Ectodermal cell (in vitro differentiated cells): ENCODE measurements around the gene VPS39.

Source experiments
- H3K27ac ChIP-seq: 2 replicates; pipeline ENCODE4 v1.7.0; 2013; ENCODE audit warnings: mild to moderate bottlenecking, low read depth, low read length; ENCODE audit not compliant: insufficient read depth, poor library complexity, severe bottlenecking
- H3K27me3 ChIP-seq: 2 replicates; pipeline ENCODE4 v1.7.0; 2013; ENCODE audit warnings: mild to moderate bottlenecking, low read length; ENCODE audit not compliant: insufficient read depth, control insufficient read depth, poor library complexity, severe bottlenecking
- H3K36me3 ChIP-seq: one replicate; pipeline ENCODE4 v1.7.0; 2013; ENCODE audit warnings: low read length; ENCODE audit not compliant: control insufficient read depth, insufficient read depth
- H3K4me1 ChIP-seq: one replicate; pipeline ENCODE4 v1.7.0; 2013; ENCODE audit warnings: low read length; ENCODE audit not compliant: control insufficient read depth, insufficient read depth
- H3K4me3 ChIP-seq: 2 replicates; pipeline ENCODE4 v1.7.0; 2013; ENCODE audit warnings: low read depth, low read length, control low read depth; ENCODE audit not compliant: insufficient read depth
- H3K9me3 ChIP-seq: 2 replicates; pipeline ENCODE4 v1.7.0; 2013; ENCODE audit warnings: mild to moderate bottlenecking, low read length, moderate library complexity; ENCODE audit not compliant: control insufficient read depth
- WGBS, 2 experiments: methylation state at CpG; one replicate each; pipeline ENCODE4 v1.1.7; 2013; ENCODE audit warnings: missing lambda C conversion rate in 2 of 2; 5-methylcytosine and 5-hydroxymethylcytosine counted together

Gene VPS39

DNA sequence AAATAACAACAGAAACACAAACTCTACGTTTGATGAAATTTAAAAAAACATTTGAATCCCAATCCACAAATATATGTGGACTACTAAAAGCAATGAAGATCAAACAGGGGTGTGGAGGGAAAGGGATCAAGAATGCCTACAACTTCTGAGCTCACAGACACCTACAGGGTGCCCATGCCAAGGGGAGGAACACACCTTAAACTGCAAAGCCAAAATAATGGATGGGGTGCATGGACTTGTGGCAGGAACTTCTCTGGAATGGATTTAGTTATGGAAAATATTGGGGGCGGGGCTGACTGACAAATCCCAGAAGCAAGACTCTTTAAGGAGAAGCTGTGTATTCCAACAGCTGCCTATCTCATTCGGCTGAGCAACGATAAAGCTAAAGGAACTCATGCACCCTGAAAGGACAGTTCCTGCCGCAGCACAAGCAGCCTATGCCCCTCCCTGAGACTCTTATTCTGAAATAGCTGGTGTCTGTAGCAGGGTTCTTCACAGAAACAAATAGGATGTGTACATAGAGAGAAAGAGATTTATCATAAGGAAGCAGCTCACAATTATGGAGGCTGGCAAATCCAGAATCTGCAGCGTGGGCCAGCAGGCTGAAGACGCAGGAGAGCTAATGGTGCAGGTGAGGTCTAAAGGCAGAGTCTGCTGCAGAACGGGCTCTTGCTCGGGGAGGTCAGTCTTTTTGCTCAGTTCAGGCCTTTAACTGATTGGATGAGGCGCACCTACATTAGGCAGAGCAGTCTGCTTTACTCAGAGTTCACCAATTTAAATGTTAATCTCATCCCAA lies 89.3 kb downstream of the VPS39 start:
- 53 to 58% methylated on average over 9 to 10 of the region's 10 CpGs for WGBS, 2 experiments
- no peak overlapping the region for H3K4me3 ChIP-seq
- H3K9me3 ChIP-seq = no peaks in the 10 kb centered on the region
- no peak overlapping the region for H3K27ac ChIP-seq
- H3K27me3 ChIP-seq = no peaks in the 10 kb centered on the region
- H3K36me3 ChIP-seq = no peaks in the 10 kb centered on the region
- peaks cover 3% of the 10 kb centered on the region for H3K4me1 ChIP-seq

DNA sequence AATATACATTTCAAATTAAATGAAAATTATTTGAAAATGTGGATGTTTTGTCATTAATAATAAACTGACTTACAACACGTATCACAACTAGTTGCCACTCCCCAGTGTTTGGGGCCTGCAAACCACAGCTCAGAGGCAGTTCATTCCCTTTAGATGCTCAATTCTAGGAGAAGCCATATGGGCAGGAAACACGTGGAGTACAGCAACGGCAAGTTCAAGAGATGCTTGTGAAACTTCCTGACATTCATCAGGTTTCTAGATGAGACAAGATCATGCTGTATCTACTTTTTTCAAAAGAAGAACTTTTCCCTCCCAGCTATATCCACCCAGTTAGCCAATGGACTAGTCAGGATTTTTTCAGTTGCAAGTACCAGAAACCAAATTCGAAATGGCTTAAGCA lies 96.2 kb downstream of the VPS39 start:
- no peak overlapping the region for H3K27ac ChIP-seq
- H3K4me3 ChIP-seq = no peak overlapping the region
- WGBS, 2 experiments = 91 to 93% methylated on average over 4 of the region's 4 CpGs

DNA sequence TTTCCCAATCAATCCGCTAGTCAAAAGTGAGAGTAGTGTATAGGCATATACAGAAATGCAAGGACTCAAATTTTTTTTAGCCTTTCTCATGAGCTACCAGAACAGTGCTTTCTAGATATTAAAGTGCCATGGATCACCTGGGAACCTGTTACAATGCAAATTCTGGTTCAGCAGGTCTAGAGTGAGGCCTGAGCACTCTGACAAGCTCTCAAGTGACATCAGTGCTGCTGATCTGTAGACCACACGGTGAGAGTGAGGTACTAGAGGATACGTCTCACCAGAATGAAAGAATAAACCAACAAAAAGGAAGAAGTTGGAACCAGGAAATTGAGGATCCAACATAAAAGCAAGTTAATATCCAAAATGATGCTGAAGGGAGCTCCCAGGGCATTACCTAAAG lies 97.7 kb downstream of the VPS39 start:
- Histone ChIP-seq H3K36me3 (no peaks in the 10 kb centered on the region), H3K9me3 (no peaks in the 10 kb centered on the region), H3K4me3 (no peak overlapping the region), H3K27ac (no peak overlapping the region), H3K27me3 (no peaks in the 10 kb centered on the region), H3K4me1 (no peaks in the 10 kb centered on the region)
- 72 to 73% methylated on average over 3 of the region's 3 CpGs for WGBS, 2 experiments

More for the DNA sequence above, 96.2 kb downstream of the VPS39 start:
- H3K9me3 ChIP-seq = no peaks in the 10 kb centered on the region
- no peaks in the 10 kb centered on the region for H3K27me3 ChIP-seq
- H3K4me1 ChIP-seq = no peaks in the 10 kb centered on the region
- no peaks in the 10 kb centered on the region for H3K36me3 ChIP-seq

DNA sequence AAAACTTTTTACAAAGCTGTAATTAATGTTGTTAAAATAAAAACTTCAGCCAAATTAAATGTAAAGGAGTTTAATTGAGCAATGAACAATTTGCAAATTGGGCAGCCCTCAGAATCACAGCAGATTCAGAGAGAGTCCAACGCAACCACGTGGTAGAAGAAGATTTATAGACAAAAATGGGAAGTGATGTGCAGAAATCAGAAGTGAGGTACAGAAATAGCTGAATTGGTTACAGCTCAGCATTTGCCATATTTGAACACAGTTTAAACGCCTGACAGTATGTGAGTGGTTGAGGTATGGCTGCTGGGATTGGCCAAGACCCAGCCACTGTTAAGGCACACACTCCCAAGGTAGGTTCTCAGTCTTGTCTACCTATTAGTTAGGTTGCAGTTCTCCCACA lies 99.3 kb downstream of the VPS39 start:
- Histone ChIP-seq H3K4me1 (no peaks in the 10 kb centered on the region), H3K9me3 (no peaks in the 10 kb centered on the region), H3K4me3 (no peak overlapping the region), H3K27me3 (no peaks in the 10 kb centered on the region), H3K36me3 (no peaks in the 10 kb centered on the region), H3K27ac (no peak overlapping the region)
- WGBS, 2 experiments = 87 to 93% methylated on average over 3 of the region's 3 CpGs
